ENCODE measurements around the gene CELF2. TPM values are rescaled to one million over a fixed set of nuclear protein-coding genes. Genes with fewer than 3 reads are reported as not detected.
A peak's percentile ranks its signal among the peaks of the same experiment; 100 is the strongest.
"Not testable (repeated sequence)": the region's sequence is repeated elsewhere in the genome, so short reads cannot be mapped to it uniquely, and the experiment has no call there.

CELF2 gene
- total RNA-seq, 1 donor from 2014 or later, result 14.4 TPM

DNA sequence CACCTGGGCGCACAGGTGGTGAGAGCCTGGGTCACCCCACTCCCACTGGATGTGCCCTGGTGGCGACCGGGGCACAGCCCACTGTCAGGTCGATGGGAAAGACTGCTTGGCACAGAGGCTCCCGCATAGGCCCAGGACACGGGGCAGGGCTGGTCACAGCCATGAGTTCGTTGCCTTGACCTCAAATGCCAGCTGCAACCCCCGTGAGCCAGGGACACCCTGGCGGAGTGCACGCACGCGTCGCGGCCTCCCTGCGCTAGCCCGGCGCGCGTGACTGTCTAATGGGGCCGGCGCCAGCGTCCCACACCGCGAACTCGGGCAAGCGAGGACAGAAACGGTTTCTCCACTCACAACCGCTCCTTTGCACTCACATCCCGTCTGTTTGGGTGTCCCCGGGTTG lies 326.4 kb downstream of the CELF2 start:
- no peaks in the 10 kb centered on the region for H3K36me3 Mint-ChIP-seq
- no peak overlapping the region for H3K27ac Mint-ChIP-seq
- no peak for DNase-seq (ENCODE audit: extremely low spot score, unreplicated experiment)
- TF ChIP-seq, protein P1, sequence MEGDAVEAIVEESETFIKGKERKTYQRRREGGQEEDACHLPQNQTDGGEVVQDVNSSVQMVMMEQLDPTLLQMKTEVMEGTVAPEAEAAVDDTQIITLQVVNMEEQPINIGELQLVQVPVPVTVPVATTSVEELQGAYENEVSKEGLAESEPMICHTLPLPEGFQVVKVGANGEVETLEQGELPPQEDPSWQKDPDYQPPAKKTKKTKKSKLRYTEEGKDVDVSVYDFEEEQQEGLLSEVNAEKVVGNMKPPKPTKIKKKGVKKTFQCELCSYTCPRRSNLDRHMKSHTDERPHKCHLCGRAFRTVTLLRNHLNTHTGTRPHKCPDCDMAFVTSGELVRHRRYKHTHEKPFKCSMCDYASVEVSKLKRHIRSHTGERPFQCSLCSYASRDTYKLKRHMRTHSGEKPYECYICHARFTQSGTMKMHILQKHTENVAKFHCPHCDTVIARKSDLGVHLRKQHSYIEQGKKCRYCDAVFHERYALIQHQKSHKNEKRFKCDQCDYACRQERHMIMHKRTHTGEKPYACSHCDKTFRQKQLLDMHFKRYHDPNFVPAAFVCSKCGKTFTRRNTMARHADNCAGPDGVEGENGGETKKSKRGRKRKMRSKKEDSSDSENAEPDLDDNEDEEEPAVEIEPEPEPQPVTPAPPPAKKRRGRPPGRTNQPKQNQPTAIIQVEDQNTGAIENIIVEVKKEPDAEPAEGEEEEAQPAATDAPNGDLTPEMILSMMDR (conservative IDR thresholded peaks at IDR 0.05), result no peak
- H3K4me3 Mint-ChIP-seq, result no peak overlapping the region
- peaks cover 4% of the 10 kb centered on the region for H3K9me3 Mint-ChIP-seq
- no peaks in the 10 kb centered on the region for H3K4me1 Mint-ChIP-seq (ENCODE audit: unreplicated experiment)
- peaks cover 3% of the 10 kb centered on the region for H3K27me3 Mint-ChIP-seq

DNA sequence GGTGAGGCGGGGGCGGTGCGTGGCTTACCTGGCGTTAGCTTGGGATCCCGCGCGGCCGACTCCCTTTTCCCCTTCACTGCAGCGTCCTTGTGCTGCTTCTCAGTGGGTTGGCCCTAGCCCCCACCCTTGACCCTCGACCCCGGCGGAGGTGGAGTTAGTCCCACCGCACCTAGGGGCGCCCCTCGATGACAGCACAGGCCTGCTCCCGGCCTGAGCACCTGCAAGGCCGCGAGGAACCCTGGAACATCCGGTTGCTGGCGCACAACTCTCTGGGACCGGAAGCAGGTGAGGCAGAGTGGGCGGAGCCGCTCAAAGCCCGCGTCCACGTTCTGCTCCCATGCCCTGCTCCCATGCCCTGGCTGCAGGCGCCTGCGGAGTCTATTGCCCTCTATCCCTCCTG lies 326.9 kb downstream of the CELF2 start:
- Mint-ChIP-seq H3K4me1 (ENCODE audit: unreplicated experiment) (no peaks in the 10 kb centered on the region), H3K4me3 (no peak overlapping the region), H3K27me3 (peaks cover 3% of the 10 kb centered on the region), H3K27ac (no peak overlapping the region), H3K9me3 (peaks cover 4% of the 10 kb centered on the region), H3K36me3 (no peaks in the 10 kb centered on the region)
- TF ChIP-seq, protein P1 (conservative IDR thresholded peaks at IDR 0.05), result no peak
- no peak for DNase-seq (ENCODE audit: extremely low spot score, unreplicated experiment)

DNA sequence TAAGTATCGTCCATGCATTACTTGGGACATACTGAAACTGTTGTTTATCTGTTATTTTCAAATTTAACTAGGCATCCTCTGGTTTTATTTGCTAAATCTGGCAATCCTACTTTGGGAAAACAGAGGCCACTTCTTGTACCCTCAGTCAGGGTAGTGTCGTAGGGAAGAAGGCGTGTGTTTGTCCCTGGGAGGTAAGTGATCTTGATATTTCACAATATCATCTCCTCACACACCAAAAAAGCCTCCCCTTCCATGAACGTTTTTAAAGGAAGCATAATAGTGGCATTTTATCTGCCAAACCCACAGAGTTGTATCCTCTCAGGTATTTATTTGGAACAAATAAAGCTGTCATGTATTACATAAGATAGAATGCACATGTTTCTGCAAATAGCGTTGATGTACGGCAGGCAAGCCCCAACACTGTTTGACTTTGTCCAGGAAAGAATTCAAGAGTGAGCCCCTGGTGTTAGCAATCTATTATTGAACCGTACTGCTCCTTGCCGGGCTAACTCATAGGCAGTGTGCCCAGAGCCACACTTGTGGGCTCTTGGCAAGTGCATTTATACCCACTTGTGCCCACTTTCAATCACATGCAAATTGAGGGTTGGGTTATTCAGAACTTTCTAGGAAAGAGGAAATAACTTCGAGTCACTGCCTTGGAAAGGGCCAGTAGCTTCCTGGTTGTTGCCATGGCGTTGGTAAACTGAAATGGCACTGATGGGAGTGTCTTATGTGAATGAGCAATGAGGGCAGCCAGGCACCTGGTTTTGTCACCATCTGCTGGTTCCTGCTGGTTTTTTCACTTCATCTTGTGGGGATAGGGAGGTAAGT lies 327.8 kb downstream of the CELF2 start:
- Mint-ChIP-seq H3K9me3 (peaks cover 4% of the 10 kb centered on the region), H3K27ac (no peak overlapping the region), H3K4me3 (no peak overlapping the region), H3K36me3 (no peaks in the 10 kb centered on the region), H3K4me1 (ENCODE audit: unreplicated experiment) (no peaks in the 10 kb centered on the region), H3K27me3 (peaks cover 3% of the 10 kb centered on the region)
- TF ChIP-seq, protein P1 (conservative IDR thresholded peaks at IDR 0.05), result peak; percentile 28
- no peak for DNase-seq (ENCODE audit: extremely low spot score, unreplicated experiment)

DNA sequence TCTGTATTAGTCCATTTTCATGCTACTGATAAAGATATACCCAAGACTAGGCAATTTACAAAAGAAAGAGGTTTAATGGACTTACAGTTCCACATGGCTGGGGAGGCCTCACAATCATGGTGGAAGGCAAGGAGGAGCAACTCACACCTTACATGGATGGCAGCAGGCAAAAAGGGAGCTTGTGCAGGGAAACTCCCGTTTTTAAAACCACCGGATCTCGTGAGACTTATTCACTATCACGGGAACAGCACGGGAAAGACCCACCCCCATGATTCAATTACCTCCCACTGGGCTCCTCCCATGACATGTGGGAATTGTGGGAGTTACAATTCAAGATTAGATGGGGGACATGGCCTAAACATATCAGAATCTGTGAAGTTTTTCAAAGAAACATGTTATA lies 329.9 kb downstream of the CELF2 start:
- H3K9me3 Mint-ChIP-seq; DNase-seq (ENCODE audit: extremely low spot score, unreplicated experiment); H3K4me1 Mint-ChIP-seq (ENCODE audit: unreplicated experiment); H3K4me3 Mint-ChIP-seq; H3K27me3 Mint-ChIP-seq; H3K27ac Mint-ChIP-seq; H3K36me3 Mint-ChIP-seq: not testable (repeated sequence)

DNA sequence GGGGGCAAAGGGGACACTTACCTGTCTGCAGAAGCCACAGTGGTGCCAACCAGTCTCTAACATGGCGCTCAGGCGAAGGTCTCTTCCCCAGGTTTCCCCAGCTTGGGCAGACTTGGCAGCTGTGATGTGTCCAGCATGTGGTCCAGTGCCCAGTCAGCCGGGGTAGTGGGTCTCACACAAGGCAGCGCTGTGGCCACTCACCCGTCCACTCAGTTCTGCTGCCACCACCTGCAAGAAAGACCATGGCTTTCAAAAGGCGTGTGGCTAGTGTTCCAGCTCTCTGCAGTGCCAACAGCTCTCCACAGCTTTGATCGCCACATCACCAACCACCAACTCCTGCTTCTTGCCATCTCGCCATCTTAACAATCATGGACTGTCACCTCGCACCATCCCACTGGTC lies 334.1 kb downstream of the CELF2 start:
- no peak overlapping the region for H3K27ac Mint-ChIP-seq
- H3K36me3 Mint-ChIP-seq, result no peaks in the 10 kb centered on the region
- no peak for DNase-seq (ENCODE audit: extremely low spot score, unreplicated experiment)
- no peak overlapping the region for H3K4me3 Mint-ChIP-seq
- peaks cover 9% of the 10 kb centered on the region for H3K9me3 Mint-ChIP-seq
- TF ChIP-seq, protein P1 (conservative IDR thresholded peaks at IDR 0.05), result no peak
- no peaks in the 10 kb centered on the region for H3K4me1 Mint-ChIP-seq (ENCODE audit: unreplicated experiment)
- no peaks in the 10 kb centered on the region for H3K27me3 Mint-ChIP-seq

DNA sequence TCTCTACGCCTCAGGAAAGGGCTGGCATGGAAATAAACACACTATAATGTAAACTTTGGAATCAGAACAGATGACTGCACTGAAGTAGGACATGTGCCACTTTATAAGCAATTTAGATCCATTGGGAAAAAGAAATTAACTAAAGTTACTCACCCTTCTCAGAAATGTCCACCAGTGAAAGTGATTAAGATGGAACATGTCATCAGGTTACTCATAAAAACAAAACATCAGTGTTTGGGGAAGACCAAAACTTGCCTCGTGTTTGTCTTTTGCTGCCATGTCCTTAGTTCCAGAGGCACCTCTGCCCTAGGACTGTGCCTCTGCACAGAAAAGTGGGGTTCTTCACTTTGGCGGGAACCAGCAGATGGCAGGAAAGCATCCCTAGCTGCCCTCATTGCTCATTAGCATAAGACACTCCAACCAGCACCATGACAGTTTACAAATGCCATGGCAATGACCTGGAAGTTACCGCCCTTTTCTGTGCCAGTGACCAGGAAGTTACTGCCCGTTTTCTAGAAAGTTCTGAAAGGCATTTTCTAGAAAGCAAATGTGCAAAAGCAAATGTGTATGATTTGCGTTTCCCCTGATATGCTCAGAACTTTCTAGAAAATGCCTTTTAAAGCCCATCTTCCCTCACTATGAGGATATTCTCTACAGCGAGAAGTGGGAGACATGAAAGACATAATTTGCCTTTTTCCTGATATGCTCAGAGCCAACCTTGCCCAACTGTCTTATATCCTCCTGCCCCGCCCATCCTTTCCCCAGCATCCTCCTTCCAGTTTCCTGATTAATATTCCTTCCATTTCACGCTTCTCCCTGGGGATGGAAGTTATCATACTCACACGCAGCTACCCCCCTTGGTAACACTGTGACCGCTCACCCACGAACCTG lies 335.6 kb downstream of the CELF2 start:
- Mint-ChIP-seq H3K27me3 (no peaks in the 10 kb centered on the region), H3K27ac (no peak overlapping the region), H3K4me1 (ENCODE audit: unreplicated experiment) (no peaks in the 10 kb centered on the region), H3K36me3 (no peaks in the 10 kb centered on the region), H3K9me3 (peaks cover 9% of the 10 kb centered on the region), H3K4me3 (no peak overlapping the region)
- DNase-seq (ENCODE audit: extremely low spot score, unreplicated experiment), result no peak
- TF ChIP-seq, protein P1 (conservative IDR thresholded peaks at IDR 0.05), result no peak

All from type B pancreatic cell (in vitro differentiated cells).